ENCODE measurements around the gene C11orf65.
A peak's percentile ranks its signal among the peaks of the same experiment; 100 is the strongest.

Gene C11orf65, protein sequence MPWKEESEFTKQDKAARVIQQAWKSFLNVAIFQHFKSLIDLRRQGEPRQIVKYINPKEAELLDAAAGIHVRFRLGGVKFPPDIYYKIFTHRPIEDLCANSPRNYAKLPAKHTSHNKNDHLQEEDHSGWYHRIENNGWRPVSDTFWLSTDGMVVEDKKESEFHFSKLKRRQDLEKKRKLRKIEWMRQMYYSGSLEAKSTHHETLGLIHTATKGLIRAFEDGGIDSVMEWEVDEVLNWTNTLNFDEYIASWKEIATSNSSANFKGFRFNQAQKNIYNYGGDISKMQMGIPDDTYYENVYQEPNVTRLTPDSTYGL

DNA sequence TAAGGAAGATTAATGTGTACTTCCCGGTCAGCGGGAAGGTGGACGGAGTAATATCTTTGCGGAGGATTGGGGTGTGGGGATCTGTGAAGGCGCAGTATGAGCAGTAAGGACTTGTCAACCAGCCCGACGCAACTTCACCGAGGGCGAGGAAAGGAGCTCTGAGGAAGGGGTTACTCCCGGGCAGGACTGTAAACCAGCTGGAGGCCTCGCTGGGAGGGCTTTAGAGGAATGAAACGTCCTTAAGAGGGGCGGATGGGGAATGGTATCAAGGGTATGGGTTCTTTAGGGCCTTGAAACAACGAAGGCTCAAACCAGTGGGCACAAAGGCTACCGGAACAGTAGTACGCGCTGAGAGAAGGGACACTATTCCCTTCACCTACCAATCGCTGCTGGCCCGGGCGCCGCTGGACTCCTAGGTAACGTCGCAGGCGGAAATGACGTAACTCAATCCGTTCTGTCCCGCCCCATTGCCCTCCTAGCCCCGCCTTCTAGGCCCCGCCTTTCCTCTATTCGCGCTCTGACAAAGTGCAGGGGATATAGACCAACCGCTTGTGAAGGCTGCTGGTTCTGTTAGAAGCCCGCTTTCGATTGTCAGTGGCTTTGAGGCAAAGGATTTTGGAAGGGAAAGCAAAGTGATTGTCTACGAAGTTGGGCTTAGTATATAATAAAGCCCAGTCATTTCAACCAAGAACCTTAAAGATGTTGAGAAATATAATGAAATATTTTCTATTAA is at the start of gene C11orf65:
Gene C11orf65 (minus strand): TSS at position 439 of the 733 bp plus-strand sequence. CDS start 5,970 bp downstream, outside the sequence.
- Histone ChIP-seq H3K9me3 (ENCODE audit: insufficient read depth, low read depth, low read length) (no peaks in the 10 kb centered on the region), H3K27me3 (ENCODE audit: insufficient read depth, low read length) (no peaks in the 10 kb centered on the region), H3K27ac (ENCODE audit: low read length) (peak within 1 kb of the TSS; percentile 94), H3K4me3 (ENCODE audit: low read length) (peak within 1 kb of the TSS; percentile 83), H3K9ac (ENCODE audit: low read depth, low read length) (peak within 1 kb of the TSS; percentile 91), H3K36me3 (ENCODE audit: insufficient read depth, low read depth, low read length) (no peaks in the 10 kb centered on the region), H3K4me1 (ENCODE audit: insufficient read depth, low read length) (no peaks in the 10 kb centered on the region)

DNA sequence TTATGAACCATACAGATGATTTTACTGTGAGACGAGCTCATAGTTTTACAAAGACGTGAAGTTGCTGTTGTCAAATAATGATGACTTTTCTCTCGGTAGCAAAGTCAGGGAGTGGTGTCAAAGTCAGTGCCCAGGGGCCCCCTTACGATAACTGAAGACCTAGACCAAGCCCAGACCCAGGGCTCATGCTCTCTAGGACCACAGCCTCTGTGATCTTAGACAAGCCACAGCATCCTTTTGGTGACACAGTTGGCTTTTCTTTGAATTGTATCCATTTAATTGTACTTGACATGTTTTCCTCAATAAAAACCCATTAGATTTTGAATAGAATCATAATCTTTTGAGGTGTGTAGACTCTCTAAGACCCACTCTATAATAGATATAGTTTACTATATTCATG is 48.8 kb upstream of the C11orf65 start:
- Histone ChIP-seq H3K27ac (ENCODE audit: low read length) (no peak overlapping the region), H3K9ac (ENCODE audit: low read depth, low read length) (no peak overlapping the region), H3K27me3 (ENCODE audit: insufficient read depth, low read length) (no peaks in the 10 kb centered on the region), H3K36me3 (ENCODE audit: insufficient read depth, low read depth, low read length) (peaks cover 16% of the 10 kb centered on the region; the same call in 1 of the 2 replicates), H3K4me1 (ENCODE audit: insufficient read depth, low read length) (no peaks in the 10 kb centered on the region), H3K9me3 (ENCODE audit: insufficient read depth, low read depth, low read length) (peaks cover under 1% of the 10 kb centered on the region; the same call in 1 of the 2 replicates), H3K4me3 (ENCODE audit: low read length) (no peak overlapping the region)

DNA sequence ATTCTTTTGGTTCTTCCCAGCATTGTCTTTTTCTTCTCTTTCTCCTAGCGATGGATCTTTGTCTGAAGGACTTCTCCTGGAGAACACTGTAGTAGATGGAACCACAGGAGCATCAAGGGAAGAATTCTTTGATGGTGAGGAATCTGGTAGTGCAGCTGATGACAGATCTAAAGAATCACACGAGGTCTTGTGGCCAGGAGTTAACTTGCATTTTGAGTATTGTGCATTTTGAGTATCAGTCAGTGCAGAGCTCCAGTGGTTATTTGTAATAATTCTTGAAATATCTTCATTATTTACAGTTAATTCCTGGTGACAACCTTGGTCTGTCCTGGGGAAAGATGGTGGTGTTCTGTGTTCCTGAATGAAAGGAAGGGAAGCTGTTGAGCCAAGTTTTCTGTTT is 45.4 kb upstream of the C11orf65 start:
- Histone ChIP-seq H3K9ac (ENCODE audit: low read depth, low read length) (no peak overlapping the region), H3K9me3 (ENCODE audit: insufficient read depth, low read depth, low read length) (peaks cover 19% of the 10 kb centered on the region; the same call in 1 of the 2 replicates), H3K27me3 (ENCODE audit: insufficient read depth, low read length) (no peaks in the 10 kb centered on the region), H3K27ac (ENCODE audit: low read length) (no peak overlapping the region), H3K4me3 (ENCODE audit: low read length) (no peak overlapping the region), H3K4me1 (ENCODE audit: insufficient read depth, low read length) (no peaks in the 10 kb centered on the region), H3K36me3 (ENCODE audit: insufficient read depth, low read depth, low read length) (peaks cover 16% of the 10 kb centered on the region; the same call in 1 of the 2 replicates)

DNA sequence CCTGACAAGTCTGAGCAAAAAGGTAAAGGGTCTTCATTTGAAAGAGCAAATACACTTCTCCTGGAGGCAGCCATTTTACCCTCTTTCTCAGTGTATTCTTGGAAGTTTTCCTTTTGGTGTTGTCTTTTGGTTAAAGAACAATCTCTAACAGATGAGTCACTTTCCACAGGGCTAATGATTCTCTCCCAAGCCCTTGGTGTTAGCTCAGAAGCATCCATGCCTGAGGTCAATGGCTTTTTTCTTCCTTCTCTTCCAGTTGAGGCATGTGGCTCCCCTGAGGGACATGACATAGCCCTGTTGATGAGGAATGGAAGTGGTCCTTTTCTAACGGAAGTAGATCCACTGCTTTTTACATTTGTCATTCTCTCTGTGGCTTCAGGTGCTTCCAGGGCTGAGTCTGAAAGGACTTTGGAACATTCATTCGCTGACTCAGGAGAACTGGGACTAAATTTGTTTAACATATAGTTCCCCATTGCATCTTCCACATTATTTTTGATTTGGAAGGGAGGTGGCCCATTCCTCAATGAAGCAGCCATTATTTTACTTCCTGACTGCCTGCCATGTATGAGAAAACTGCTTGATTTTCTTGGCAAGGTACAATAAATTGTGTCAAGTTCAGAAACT is 44.6 kb upstream of the C11orf65 start:
- Histone ChIP-seq H3K27me3 (ENCODE audit: insufficient read depth, low read length) (no peaks in the 10 kb centered on the region), H3K4me1 (ENCODE audit: insufficient read depth, low read length) (no peaks in the 10 kb centered on the region), H3K27ac (ENCODE audit: low read length) (no peak overlapping the region), H3K9me3 (ENCODE audit: insufficient read depth, low read depth, low read length) (peaks cover 19% of the 10 kb centered on the region; the same call in 1 of the 2 replicates), H3K4me3 (ENCODE audit: low read length) (no peak overlapping the region), H3K9ac (ENCODE audit: low read depth, low read length) (no peak overlapping the region), H3K36me3 (ENCODE audit: insufficient read depth, low read depth, low read length) (peaks cover 16% of the 10 kb centered on the region; the same call in 1 of the 2 replicates)

DNA sequence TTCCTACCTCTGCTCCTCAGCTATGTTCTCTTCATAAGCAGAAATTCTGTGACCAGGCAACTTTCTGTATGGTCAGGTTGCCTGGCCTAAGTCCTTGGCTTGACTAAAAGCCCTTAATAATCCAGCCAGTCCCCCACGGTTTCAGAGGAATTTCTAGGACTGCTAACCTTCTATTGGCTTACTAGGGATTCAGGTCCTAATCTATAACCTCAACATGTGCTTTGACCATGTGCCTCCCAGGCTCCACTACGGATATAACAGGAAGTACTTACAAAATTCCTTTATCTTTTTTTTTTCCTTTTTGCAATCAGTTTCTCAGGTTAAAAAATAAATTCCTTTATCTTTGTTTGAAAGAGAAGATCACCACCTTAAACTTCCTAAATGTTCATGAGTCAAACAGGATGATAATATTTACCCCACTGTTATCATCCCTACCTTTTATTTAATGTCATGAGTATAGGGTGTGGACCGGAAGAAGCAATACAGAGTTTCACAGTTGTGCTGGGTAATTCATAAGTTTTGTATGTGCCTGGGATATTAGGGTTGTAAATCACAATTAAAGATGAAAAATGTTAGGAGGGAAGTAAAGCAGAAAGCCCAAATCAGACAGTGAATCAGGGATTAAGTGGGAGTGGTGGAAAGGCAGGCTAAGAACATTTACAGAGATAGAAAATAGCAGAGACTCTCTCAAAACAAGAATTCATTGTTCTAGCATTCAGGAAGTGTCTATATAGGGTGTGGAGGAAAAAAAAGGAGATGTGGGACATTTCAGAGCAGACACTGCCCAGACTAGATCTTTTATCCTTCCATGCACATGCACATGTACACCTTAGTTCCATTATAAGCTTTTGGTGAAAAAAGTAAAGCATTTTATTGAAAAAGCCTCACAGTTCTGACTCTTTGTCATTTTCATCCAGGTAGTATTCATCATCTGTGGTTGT is 41.6 kb upstream of the C11orf65 start:
- Histone ChIP-seq H3K4me3 (ENCODE audit: low read length) (no peak overlapping the region), H3K27ac (ENCODE audit: low read length) (no peak overlapping the region)

DNA sequence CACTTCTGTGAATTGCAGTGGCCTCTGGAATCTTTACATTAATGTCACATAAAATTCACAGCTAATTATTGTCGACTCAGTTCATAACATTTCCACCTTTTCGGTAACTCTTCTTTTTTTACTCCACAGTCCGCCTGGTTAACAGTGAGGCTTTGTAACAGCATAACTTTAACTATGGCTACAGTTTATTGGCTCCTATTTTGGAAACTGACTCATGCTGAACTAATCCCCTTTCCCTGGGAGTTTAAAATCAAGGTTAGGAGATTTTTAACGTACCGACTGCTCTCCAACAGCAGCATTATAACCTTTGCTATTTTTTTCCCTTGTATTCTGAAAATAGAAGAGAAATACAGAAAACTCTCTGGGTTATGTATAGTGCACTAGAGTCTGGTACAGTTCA is 34.1 kb upstream of the C11orf65 start:
- Histone ChIP-seq H3K4me1 (ENCODE audit: insufficient read depth, low read length) (no peaks in the 10 kb centered on the region; the same call in 1 of the 2 replicates), H3K9ac (ENCODE audit: low read depth, low read length) (no peak overlapping the region), H3K27me3 (ENCODE audit: insufficient read depth, low read length) (peaks cover 9% of the 10 kb centered on the region; the same call in 1 of the 2 replicates), H3K4me3 (ENCODE audit: low read length) (no peak overlapping the region), H3K9me3 (ENCODE audit: insufficient read depth, low read depth, low read length) (no peaks in the 10 kb centered on the region), H3K36me3 (ENCODE audit: insufficient read depth, low read depth, low read length) (no peaks in the 10 kb centered on the region), H3K27ac (ENCODE audit: low read length) (no peak overlapping the region)

More for the DNA sequence above, 41.6 kb upstream of the C11orf65 start:
- no peak overlapping the region for H3K9ac ChIP-seq (ENCODE audit: low read depth, low read length)
- H3K36me3 ChIP-seq (ENCODE audit: insufficient read depth, low read depth, low read length), result peaks cover 8% of the 10 kb centered on the region; the same call in 1 of the 2 replicates
- H3K27me3 ChIP-seq (ENCODE audit: insufficient read depth, low read length), result no peaks in the 10 kb centered on the region
- H3K4me1 ChIP-seq (ENCODE audit: insufficient read depth, low read length), result no peaks in the 10 kb centered on the region
- H3K9me3 ChIP-seq (ENCODE audit: insufficient read depth, low read depth, low read length), result peaks cover 19% of the 10 kb centered on the region; the same call in 1 of the 2 replicates

DNA sequence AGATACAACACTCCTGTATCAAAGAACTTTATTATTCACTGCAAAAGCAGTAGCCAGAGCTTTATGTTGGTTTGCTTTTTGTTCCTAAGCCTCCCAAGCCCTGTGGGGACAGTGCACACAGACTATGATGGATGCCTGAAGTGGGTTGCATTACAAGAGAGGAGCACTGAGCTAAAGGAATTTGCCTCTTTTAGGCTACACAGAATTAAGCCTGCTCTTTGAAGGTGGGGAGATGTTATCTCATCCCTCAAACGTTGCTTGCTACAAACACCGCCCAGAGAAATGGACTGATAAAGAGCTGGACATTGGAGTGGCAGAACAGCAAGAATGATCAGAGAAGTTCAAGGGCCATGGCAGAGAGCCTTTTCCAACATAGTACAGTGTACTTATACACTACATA is 33.4 kb upstream of the C11orf65 start:
- Histone ChIP-seq H3K4me1 (ENCODE audit: insufficient read depth, low read length) (no peaks in the 10 kb centered on the region; the same call in 1 of the 2 replicates), H3K9ac (ENCODE audit: low read depth, low read length) (no peak overlapping the region), H3K9me3 (ENCODE audit: insufficient read depth, low read depth, low read length) (no peaks in the 10 kb centered on the region)

DNA sequence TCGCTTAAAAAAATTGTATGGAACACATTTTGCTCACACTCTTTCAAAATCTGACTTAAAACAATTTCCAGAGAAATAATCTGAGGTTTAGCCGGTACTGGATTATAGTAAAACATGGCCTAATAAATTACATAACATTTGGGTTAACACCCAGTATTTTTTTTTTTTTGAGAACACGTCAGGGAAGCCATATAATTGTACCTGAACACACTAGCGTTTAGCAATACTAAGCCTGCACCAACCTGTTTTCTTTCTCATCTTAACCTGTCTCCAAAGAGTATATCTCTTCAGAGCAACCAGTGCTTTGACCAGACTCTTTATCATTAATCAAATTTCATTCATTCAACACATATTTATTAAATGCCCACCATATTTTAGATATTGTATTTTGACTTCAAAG is 32.8 kb upstream of the C11orf65 start:
- Histone ChIP-seq H3K4me1 (ENCODE audit: insufficient read depth, low read length) (no peaks in the 10 kb centered on the region; the same call in 1 of the 2 replicates), H3K27me3 (ENCODE audit: insufficient read depth, low read length) (peaks cover 9% of the 10 kb centered on the region; the same call in 1 of the 2 replicates), H3K4me3 (ENCODE audit: low read length) (no peak overlapping the region), H3K9me3 (ENCODE audit: insufficient read depth, low read depth, low read length) (no peaks in the 10 kb centered on the region), H3K27ac (ENCODE audit: low read length) (no peak overlapping the region), H3K36me3 (ENCODE audit: insufficient read depth, low read depth, low read length) (no peaks in the 10 kb centered on the region), H3K9ac (ENCODE audit: low read depth, low read length) (no peak overlapping the region)

More for the DNA sequence above, 33.4 kb upstream of the C11orf65 start:
- Histone ChIP-seq H3K27ac (ENCODE audit: low read length) (no peak overlapping the region), H3K36me3 (ENCODE audit: insufficient read depth, low read depth, low read length) (no peaks in the 10 kb centered on the region), H3K27me3 (ENCODE audit: insufficient read depth, low read length) (peaks cover 9% of the 10 kb centered on the region; the same call in 1 of the 2 replicates), H3K4me3 (ENCODE audit: low read length) (no peak overlapping the region)

DNA sequence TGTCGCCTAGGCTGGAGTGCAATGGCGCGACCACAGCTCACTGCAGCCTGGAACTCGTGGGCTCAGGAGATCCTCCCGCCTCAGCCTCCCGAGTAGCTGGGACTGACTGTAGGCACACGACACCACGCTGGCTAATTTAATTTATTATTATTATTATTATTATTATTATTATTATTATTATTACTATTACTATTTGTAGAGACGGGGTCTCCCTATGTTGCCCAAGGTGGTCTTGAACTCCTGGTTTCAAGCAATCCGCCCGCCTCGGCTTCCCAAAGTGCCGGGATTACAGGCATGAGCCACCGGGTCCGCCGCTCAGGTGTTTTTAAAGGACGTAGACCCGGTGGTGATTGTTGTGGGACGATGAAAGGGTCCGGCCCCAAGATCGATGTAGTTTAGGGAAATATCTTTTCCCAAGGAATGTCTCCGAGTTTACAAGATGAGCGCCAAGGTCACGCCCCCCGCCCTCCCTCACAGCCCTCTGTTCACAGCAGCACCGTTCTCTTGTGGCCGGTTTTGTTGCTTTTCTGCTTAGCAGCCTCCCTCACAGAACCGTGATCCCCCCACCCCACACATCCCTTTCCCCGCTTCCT is 31.6 kb upstream of the C11orf65 start:
- peak overlapping the region; percentile 89; the same call in 1 of the 2 replicates for H3K9ac ChIP-seq (ENCODE audit: low read depth, low read length)
- H3K4me1 ChIP-seq (ENCODE audit: insufficient read depth, low read length), result no peaks in the 10 kb centered on the region; the same call in 1 of the 2 replicates
- H3K27ac ChIP-seq (ENCODE audit: low read length), result no peak overlapping the region
- H3K36me3 ChIP-seq (ENCODE audit: insufficient read depth, low read depth, low read length), result no peaks in the 10 kb centered on the region
- H3K4me3 ChIP-seq (ENCODE audit: low read length), result peak overlapping the region; percentile 68; the same call in 1 of the 2 replicates
- peaks cover 9% of the 10 kb centered on the region; the same call in 1 of the 2 replicates for H3K27me3 ChIP-seq (ENCODE audit: insufficient read depth, low read length)
- no peaks in the 10 kb centered on the region for H3K9me3 ChIP-seq (ENCODE audit: insufficient read depth, low read depth, low read length)

DNA sequence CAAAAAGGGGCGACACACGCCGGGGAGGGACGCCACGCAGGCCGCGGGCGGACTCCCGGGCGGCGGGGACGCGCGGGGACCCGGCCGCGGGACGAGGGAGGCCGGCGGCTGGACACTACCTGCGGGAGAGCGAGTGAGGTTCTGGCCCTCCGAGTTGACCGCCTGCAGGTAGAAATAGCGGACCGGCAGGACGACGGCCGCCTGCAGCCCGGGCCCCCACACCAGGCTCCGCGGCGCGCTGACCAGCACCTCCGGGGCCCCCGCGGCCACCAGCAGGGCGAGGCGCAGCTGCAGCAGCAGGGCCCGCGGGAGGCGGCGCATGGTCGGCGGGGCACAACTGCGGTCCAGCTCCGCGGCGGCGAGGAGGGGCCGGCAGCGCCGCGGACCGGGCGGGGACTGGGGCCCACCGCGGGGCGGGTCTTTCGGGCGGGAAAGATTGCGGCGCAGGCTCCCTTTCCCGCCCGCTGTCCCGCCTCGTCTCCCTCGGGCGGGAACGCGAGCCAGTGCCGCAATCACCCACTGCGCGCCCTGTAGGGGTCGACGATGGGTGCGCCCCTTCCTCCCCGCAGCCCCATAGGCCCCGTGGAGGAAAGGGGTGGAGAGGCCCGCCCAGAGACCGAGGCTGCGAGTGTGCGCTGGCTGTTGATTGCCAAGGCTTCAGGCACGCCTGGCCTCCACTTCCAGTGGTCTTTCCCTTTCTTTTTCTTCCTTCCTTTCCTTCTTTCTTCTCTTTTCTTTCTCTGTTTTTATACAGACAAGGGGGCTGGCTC is 30.9 kb upstream of the C11orf65 start, which contains the start of gene POGLUT3:
Gene POGLUT3 (minus strand): TSS at position 339 of the 770 bp plus-strand sequence. CDS start 18 bp downstream, at position 321.
- Histone ChIP-seq H3K9ac (ENCODE audit: low read depth, low read length) (peak within 1 kb of the TSS; percentile 89; the same call in 1 of the 2 replicates), H3K27ac (ENCODE audit: low read length) (peak within 1 kb of the TSS; percentile 42), H3K36me3 (ENCODE audit: insufficient read depth, low read depth, low read length) (no peaks in the 10 kb centered on the region), H3K9me3 (ENCODE audit: insufficient read depth, low read depth, low read length) (no peaks in the 10 kb centered on the region), H3K4me1 (ENCODE audit: insufficient read depth, low read length) (no peaks in the 10 kb centered on the region; the same call in 1 of the 2 replicates), H3K27me3 (ENCODE audit: insufficient read depth, low read length) (peaks cover 9% of the 10 kb centered on the region; the same call in 1 of the 2 replicates), H3K4me3 (ENCODE audit: low read length) (peak within 1 kb of the TSS; percentile 68)

Measured in iPS-20b (cell line).